Activated CD4-positive, CD25-positive, alpha-beta regulatory T cell treated with anti-CD3 and anti-CD28 coated beads, Interleukin-2, amount 50 U/mL, for 24 hours (primary cell): ENCODE data around the gene UPF3A.
"Not testable (repeated sequence)": the region's sequence is repeated elsewhere in the genome, so short reads cannot be mapped to it uniquely, and the experiment has no call there.

Experiments
- ATAC-seq, 2 donors: fragments of 150-1000 bp; cut with Tn5 transposase; one replicate each; pipeline ENCODE4 v1.10.0; 2021; ENCODE audit warnings: mild to moderate bottlenecking in 1 of 2, moderate library complexity in 1 of 2

UPF3A gene, protein sequence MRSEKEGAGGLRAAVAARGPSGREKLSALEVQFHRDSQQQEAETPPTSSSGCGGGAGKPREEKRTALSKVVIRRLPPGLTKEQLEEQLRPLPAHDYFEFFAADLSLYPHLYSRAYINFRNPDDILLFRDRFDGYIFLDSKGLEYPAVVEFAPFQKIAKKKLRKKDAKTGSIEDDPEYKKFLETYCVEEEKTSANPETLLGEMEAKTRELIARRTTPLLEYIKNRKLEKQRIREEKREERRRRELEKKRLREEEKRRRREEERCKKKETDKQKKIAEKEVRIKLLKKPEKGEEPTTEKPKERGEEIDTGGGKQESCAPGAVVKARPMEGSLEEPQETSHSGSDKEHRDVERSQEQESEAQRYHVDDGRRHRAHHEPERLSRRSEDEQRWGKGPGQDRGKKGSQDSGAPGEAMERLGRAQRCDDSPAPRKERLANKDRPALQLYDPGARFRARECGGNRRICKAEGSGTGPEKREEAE

DNA sequence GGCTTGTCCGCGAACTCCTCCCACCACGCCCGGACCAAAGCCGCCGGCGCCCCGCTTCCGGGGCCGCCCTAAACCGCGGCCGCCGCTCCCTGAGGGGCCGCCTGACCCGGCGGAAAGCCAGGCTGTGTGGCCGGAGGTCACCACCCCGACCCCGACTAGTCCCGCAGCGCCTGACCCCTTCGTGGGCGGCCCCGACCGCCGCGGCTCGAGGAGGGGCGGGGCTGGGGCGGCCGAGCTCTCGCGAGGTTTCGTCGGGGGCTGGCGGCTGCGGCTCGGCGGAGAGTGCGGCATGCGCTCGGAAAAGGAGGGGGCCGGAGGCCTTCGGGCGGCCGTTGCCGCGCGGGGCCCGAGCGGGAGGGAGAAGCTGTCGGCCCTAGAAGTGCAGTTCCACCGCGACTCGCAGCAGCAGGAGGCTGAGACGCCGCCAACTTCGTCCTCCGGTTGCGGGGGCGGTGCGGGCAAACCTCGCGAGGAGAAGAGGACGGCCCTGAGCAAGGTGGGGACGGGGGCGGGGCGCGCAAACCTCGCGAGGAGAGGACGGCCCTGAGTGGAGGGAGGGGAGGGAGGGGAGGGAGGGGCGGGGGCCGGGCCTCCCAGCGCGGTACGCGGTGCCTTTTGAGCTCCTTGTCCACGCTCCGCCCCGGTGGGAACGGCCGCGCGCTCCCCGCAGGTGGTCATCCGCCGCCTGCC, at the start of gene UPF3A:
Gene UPF3A, plus strand, starts transcription at position 251 of the 690 bp plus-strand sequence. Its CDS starts 39 bp downstream, at position 290.
- ATAC-seq: peak; percentile 83 to 87

DNA sequence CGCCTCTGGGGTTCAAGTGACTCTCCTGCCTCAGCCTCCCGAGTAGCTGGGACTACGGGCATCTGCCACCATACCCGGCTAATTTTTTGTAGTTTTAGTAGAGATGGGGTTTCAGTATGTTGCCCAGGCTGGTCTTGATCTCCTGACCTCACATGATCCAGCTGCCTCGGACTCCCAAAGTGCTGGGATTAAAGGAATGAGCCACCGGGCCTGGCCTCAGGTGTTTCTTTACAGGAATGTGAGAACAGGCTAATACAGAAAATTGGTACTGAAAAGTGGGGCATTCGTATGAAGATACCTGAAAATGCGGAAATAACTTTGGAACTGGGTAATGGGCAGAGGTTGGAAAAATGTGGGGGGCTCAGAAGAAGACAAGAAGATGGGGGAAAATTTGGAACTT, 49.5 kb upstream of the UPF3A start:
- ATAC-seq: no peak

DNA sequence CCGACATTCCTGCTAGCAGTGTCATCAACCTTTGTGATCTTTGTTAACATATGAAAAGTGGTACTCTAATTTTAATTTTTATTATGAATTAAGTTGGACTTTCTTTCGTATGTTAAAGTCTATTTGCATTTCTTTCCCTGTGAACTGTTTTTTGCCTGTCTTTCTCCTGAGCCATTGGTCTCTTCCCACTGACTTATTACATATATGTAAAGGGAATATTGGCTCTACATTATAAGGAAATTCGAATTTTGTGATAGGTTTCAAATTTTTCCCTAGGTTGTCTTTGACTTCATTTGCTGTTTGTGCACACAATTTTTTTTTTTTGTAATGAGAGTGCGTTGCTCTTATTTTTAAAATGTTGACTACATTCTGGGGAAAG, 47.1 kb upstream of the UPF3A start:
- ATAC-seq: no peak

DNA sequence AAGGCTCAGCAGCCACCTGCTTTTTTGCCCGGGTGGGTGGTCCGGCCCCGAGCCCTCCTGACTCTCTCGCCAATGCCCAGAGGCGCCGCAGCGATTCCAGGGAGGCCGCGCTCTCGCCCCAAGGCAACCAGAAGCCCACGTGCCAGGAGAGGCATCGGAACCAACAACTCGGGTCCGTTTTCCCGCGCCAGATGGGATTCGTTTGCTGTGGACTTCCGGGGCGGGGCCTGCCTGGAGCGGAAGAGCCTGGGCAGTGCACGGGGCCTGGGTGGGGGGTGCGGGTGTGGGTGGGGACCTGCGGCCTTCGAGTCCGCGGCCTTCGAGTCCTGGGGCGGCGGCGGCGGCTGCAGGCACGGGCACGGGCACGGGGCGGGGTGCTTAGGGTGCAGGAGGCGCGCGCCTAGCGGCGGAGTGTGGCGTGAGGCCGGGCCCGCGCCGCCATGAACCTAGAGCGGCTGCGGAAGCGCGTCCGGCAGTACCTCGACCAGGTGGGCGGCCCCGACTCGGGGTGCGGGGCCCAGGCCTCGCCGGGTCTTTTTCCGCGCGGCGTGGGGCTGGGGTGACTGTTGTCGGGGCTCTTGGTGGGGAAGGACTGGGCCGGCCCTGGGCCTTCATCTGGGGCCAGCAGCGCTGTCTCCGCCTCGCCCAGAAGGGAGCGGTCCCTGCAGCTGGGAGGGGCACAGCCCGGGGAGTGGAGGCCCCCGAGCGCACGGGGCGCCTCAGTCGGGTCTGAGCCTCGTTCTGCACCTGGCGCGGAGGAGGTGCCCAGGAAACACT, 46.6 kb upstream of the UPF3A start, which contains the start of gene CDC16:
Gene CDC16, plus strand, starts transcription at position 253 of the 777 bp plus-strand sequence. Its CDS starts 188 bp downstream, at position 441.
- peak; percentile 92 to 93 for ATAC-seq

DNA sequence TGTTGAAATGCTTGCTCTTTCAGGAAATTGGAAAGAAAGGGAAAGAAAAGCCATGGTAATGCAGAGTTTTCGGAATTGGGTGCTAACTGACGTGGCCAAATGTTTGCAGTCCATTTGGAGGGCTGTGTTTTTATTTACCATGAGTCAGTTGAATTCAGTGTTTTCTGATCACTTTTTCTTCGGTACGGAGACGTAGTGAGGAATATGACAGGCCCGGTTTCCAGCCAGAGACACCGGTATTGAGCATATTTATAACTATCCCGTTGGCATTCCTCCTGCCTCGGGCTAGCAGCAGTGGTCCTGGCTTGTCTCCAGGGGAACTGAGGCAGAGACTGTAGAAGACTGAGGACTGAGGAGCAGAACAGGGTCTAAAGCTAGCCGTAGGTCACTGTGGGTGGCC, 45.7 kb upstream of the UPF3A start:
- ATAC-seq: no peak

DNA sequence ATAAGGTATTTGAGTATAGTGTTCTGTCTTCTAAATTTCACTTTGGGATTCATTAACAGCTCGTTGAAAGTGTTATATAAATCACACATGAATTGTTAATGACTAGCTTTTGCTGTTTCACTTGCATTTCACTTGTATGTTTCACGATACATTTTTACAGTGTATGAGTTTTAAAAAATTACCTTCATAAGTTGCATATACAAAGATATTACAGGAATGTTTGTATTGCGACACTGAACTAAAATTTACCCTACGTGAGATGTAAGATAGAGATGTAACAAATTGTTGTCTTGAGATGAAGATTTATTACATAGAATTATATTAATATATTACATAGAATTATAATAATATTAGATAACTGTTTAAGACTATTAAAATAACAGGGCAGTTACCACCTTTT, 45.2 kb upstream of the UPF3A start:
- ATAC-seq: no peak

DNA sequence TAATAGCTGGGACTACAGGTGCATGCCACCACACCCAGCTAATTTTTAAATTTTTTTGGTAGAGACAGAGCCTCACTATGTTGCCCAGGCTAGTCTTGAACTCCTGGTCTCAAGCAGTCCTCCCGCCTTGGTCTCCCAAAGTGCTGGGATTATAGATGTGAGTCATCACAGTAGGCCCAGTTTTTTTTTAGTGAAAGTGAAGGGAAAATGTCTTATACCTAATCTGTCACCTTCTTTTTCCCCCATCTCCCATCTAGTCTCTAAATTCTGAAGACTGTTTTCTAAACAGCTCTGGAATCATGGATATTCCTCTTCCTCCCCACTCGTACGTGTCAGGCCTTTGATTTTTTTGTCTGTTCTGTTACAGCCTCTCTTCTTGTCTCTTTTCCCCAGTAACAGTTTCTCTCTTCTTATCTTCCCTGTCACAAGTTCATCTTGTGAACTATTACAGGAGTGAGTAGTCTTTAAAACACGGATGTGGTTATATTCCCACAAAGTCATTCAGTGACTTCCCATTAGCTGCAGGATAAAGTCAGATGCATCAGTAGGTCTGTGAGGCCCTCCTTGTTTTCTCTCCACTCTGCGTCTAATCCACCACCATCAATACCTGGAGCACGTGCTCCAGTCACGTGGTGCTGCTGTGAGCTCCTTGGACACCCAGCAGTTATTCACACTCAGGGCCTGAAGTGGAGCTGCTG, 43.8 kb upstream of the UPF3A start:
- ATAC-seq: no peak

DNA sequence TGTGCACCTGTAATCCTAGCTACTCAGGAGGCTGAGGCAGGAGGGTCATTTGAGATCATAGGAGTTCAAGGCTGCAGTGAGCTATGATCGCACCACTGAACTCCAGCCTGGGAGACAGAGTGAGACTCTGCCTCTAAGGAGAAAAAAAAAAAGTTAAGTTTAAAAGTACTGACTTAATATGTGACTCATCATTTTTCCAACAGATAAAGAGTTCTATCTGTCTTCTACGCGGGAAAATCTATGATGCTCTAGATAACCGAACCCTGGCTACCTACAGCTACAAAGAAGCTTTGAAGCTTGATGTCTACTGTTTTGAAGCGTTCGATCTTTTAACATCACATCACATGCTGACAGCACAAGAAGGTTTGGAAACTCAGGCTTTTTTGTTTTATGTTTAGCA, 39.5 kb upstream of the UPF3A start:
- no peak for ATAC-seq

DNA sequence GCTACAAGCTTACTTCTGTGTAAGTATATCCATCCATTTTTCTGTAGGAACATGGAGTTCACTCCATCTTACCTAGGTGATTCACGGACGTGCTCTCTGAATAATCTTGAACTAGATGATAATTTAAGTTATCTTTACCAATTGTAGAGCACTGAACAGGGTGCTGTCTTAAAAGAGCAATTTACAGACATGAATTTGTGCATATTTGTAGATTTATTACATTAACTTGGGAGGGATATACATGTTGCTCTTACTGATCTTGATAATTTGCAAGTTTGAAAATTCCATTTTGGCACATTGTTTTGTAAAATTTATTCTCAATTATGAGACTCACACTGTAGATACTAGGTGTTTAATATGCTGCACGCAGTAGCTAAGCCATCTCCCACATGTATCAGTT, 37.4 kb upstream of the UPF3A start:
- ATAC-seq: no peak

DNA sequence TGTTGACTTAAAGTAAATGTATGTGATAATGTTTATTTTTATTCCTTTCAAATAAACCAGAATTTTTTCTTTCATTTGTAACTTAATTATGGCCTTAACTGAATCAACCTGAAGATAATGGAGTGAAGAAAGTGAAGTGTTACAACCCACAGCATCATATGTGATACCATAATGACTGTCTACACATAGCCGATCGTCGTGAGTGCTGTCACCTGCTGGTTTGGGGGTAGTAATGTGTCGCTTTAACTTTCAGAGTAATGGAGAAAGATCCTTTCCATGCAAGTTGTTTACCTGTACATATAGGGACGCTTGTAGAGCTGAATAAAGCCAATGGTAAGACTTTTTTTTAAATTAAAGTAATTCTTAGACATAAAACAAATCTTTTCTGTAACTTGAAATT, 36.8 kb upstream of the UPF3A start:
- ATAC-seq: no peak

DNA sequence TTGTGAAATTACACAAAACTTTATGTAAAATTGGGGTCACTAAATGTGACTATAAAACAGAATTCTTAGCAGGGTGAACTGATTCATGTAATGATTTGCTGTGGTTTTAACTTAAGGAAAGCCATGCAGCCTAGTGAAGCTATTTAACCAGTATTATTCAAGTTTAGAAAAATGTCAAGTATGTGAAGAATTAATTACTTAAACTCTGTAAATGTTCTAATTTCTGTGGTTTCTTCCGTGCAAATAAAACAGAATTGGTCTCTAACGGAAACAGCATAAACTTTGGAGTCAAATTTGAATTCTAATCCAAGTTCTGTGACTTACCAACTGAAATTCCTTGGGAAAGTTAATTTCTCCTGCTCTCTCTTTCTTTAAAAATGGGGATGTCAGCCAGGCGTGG, 33.4 kb upstream of the UPF3A start:
- ATAC-seq: no peak

DNA sequence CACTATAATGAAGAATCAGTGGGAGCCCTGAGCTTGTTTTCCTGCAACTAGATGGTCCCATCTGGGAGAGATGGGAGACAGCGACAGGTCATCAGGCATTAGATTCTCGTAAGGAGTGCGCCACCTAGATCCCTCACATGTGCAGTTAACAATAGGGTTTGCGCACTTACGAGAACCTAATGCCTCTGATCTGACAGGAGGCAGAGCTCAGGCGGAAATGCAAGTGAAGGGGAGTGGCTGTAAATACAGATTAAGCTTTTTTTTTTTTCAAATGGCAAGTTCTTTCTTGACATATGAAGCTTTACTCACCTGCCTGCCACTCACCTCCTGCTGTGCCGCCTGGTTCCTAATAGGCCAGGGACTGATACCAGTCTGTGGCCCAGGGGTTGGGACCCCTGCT, 32.3 kb upstream of the UPF3A start:
- ATAC-seq: no peak

DNA sequence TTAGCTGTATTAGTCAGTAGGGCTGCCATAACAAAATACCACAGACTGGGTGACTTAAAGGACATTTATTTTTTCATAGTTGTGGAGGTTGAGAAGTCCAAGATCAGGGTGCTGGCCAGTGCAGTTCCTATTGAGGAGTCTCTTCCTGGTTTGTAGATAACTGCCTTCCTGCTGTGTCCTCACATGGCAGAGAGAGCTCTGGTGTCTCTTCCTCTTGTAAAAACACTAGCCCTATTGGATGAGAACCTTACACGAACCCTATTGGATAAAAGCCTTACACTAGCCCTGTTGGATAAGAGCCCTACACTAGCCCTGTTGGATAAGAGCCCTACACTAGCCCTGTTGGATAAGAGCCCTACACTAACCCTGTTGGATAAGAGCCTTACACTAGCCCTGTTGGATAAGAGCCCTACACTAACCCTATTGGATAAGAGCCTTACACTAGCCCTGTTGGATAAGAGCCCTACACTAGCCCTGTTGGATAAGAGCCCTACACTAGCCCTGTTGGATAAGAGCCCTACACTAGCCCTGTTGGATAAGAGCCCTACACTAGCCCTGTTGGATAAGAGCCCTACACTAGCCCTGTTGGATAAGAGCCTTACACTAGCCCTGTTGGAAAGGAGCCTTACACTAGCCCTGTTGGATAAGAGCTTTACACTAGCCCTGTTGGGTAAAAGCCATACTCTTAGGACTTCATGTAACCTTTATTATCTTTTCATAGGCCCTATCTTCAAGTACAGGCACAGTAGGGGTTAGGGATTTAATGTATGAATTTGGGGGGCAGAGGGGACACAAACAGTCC, 29.6 kb upstream of the UPF3A start:
- not testable (repeated sequence) for ATAC-seq

DNA sequence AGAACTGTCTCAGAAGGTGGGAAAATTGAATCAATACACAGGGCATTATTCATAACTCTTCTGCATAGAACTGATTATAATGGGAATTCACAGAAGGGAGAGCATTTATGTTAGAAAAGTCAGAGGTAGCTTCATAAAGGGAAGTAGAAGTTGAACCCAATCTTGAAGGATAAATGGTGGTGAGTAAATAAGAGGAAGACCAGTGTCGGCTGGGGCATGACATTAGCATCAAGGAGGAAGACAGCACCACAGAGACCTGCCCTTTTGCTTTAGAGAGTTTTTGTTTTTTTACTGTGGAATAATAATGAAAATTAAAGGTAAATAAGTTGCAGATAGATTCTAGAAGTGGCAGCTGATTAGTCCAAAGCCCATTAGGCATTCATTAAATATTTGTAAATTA, 24.9 kb upstream of the UPF3A start:
- no peak for ATAC-seq

DNA sequence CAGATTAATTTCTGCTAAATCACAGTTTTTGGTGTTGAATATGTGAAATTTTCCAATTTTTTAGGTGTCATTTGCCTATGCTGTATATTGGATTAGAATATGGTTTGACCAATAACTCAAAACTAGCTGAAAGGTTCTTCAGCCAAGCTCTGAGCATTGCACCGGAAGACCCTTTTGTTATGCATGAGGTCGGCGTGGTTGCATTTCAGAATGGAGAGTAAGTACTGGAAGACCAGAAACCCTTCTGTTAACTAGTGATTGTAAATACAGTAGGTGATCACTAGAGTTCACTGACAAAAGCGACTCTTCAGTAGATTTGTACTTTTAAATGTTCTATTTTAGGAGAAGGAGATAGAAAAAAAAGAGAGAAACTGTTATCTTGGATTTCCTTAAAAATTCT, 24.4 kb upstream of the UPF3A start:
- ATAC-seq: no peak

DNA sequence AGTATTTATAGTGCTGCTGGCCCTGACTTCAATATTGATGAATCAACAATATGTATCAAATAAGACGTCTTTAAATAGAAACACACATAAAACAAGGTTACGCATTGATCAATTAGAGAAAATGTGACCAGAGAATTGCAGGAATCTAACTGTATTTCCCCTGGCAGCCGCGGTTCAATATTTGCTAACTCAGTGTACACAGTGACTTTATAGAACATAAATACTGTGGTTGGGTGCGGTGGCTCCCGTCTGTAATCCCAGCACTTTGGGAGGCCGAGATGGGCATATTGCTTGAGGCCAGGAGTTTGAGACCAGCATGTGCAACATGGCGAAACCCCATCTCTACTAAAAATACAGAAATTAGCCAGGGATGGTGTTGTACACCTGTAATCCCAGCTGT, 22.8 kb upstream of the UPF3A start:
- ATAC-seq: no peak

DNA sequence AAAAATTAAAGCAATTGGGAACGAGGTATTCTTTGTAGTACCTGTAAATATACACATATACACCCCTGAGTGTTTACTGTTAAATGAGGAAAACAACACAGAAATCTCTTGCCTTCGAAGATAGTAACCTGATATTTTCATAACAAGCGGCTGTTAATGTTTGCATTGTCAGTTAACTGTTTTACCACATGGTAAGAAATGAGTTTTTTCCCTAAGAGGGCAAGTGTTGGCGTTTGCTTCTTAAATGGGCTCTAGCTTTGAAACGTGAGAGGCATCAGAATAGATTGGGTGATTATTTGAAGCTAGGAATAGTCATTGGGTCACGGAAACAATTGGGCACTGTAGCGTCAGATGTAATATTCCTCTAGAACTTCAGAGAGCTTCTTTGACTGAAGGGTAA, 22.0 kb upstream of the UPF3A start:
- no peak for ATAC-seq

DNA sequence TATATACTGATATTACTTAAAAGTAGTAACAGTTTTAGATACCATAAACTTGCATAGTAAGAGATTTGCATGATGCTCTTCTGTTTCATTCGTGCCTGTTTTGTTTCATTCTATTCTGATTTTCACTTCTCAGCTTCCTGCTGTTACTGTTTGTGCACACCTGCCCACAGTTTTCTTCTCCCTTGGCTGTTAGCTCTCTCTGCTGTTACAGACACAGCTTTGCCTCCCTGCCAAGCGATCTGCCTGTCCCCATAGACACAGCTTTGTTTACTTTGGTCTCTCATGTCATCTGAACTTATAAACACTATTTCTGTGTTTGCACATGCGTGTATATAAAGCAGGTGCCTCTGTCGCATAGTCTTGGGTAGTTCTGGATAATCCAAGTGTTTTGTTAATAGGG, 21.4 kb upstream of the UPF3A start:
- ATAC-seq: no peak

DNA sequence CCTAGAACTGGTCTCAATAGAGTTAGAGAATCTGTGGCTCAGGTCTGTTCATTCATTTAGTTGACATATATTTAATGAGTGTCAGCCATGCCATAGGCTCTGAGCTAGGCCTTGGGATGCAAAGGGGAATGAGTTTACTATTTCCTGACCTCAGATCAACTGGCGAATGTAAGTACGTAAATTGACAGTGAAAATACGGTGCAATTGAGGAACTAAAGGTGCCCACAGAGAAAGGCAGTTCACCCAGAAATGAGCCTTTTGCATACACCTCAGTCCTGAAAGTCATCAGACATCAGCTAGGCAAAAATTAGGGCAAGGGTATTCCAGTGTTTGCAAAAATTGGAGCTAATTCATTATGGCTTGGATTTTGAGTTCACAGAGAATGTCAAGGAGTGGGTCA, 20.6 kb upstream of the UPF3A start:
- ATAC-seq: no peak

DNA sequence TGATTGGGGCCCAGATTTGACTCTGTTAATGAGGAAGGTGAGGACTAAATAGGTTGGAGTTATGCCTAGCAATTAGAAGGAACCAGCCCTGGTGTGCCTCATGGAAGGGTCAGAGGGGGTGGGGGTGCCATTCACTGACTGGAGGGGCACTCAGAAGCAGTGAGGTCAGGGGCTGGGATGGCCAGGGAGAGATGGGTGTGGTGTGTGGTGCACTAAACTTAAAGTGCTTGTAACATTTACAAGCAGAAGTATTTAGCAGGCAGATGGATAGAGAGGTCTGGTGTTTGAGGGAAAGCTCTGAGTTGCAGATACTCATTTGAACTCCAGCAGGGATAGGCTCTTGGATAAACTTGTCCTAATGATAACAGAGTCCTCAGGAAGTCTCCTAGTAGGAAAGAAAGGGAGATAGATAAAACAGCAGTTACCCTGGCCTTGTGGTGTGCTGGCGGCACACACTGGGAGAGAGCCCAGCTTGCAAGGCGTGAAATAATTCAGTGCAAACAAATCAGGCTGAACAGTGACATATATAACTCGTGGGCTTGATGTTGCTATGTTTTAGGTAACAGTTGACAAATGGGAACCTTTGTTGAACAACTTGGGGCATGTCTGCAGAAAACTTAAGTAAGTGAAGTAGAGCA, 20.0 kb upstream of the UPF3A start:
- no peak for ATAC-seq

DNA sequence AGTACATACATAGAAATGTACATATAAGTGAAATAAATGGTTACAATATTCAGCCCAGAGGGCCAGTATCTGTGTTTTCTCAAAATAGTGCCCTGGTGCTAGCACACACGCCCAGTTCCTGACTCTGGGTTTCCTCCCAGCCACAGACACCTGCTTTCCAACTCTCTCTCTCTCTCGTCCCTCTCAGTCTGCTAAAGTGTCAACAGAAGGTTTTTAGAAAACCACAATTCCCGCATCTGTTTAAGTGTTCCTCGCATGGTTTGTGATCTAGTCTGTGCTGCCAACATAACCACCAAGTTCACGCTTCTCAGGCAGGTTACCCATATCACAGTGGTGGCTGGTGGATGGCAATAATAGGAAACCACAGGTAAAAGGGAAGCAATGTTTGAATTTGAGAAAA, 17.8 kb upstream of the UPF3A start:
- ATAC-seq: peak in 1 of 2 donors; percentile 14
